Muscle of leg (tissue), 9 donors: ENCODE measurements around the gene KPNA3. TPM values are rescaled to one million over a fixed set of nuclear protein-coding genes. Genes with fewer than 3 reads are reported as not detected.

Experiments
- polyA plus RNA-seq, 8 donors: library from polyadenylated mRNA; unstranded; fragments of 120-200 nt; gene quantifications; one replicate each; pipeline versions ENCODE4 v1.2.1 to v1.2.3, GENCODE V29; 2013; ENCODE audit warnings: inconsistent platforms in 1 of 8, low replicate concordance in 1 of 8; ENCODE audit not compliant: insufficient read length in 8 of 8, insufficient read depth in 1 of 8
- total RNA-seq: library from RNA; stranded (reverse); fragments of 120-200 nt; gene quantifications from one replicate; pipeline ENCODE4 v1.2.4, GENCODE V29; 2013

Gene KPNA3
- total and polyA plus RNA-seq, 9 donors, result 24.0 to 35.8 (median 33.2) TPM

Other genes starting within 250 kb of the KPNA3 start
- gene RCBTB1, start 207.1 kb downstream of the KPNA3 start, total RNA-seq, result 10.8 TPM
- gene RCBTB1, start 207.1 kb downstream of the KPNA3 start, polyA plus RNA-seq, result 10 to 100 TPM; 16.4 to 24.9 (median 19.7) TPM
- 0.58 TPM for gene ARL11, start 164.2 kb downstream of the KPNA3 start, total RNA-seq
- gene ARL11, start 164.2 kb downstream of the KPNA3 start, polyA plus RNA-seq, result under 1 TPM; 0.23 to 0.83 (median 0.38) TPM
- gene EBPL, start 101.2 kb downstream of the KPNA3 start, total RNA-seq, result 26.1 TPM
- 10 to 100 TPM; 16.4 to 34.2 (median 25.7) TPM for gene EBPL, start 101.2 kb downstream of the KPNA3 start, polyA plus RNA-seq
- gene SPRYD7, start 143.7 kb upstream of the KPNA3 start, total RNA-seq, result 6.1 TPM
- 10 to 100 TPM in 5 of 8 donors, 1 to 10 TPM in 3; 8.3 to 12.2 (median 11.2) TPM for gene SPRYD7, start 143.7 kb upstream of the KPNA3 start, polyA plus RNA-seq
- 21.5 TPM for gene TRIM13, start 204.4 kb upstream of the KPNA3 start, total RNA-seq
- 10 to 100 TPM; 19.7 to 26.4 (median 24.5) TPM for gene TRIM13, start 204.4 kb upstream of the KPNA3 start, polyA plus RNA-seq
- gene KCNRG, start 222.8 kb upstream of the KPNA3 start, total RNA-seq, result 2.1 TPM
- gene KCNRG, start 222.8 kb upstream of the KPNA3 start, polyA plus RNA-seq, result 1 to 10 TPM in 4 of 8 donors, under 1 TPM in 4; 0.38 to 1.6 (median 1.2) TPM